Esophagus squamous epithelium (tissue), 5 donors: Measurements from ENCODE around the gene SLC12A9. TPM values are rescaled to one million over a fixed set of nuclear protein-coding genes. Genes with fewer than 3 reads are reported as not detected.
A peak's percentile ranks its signal among the peaks of the same experiment; 100 is the strongest.

Experiments
- DNase-seq: peaks from one replicate; lab custom pipeline; 2025; lab: John Stamatoyannopoulos, UW
- H3K27ac ChIP-seq, 4 donors: fragments of 200-600 bp; sonication (generic); one replicate each; pipeline ENCODE4 v1.5.1; 2016 to 2019; ENCODE audit warnings: mild to moderate bottlenecking in 1 of 4
- H3K27me3 ChIP-seq, 4 donors: fragments of 200-600 bp; sonication (generic); 1 replicate in 3 of 4; 2 replicates in 1 of 4; pipeline versions ENCODE4 v1.5.1 to v1.6.0; 2017 to 2021; ENCODE audit warnings: antibody characterized with exemption in 1 of 4
- H3K36me3 ChIP-seq, 3 donors: fragments of 200-600 bp; sonication (generic); one replicate each; pipeline ENCODE4 v1.5.1; 2016 to 2019
- H3K4me1 ChIP-seq, 3 donors: fragments of 200-600 bp; sonication (generic); one replicate each; pipeline ENCODE4 v1.5.1; 2017 to 2019
- H3K4me3 ChIP-seq, 4 donors: fragments of 200-600 bp; sonication (generic); 1 replicate in 3 of 4; 2 replicates in 1 of 4; pipeline ENCODE4 v1.5.1; 2016 to 2019; ENCODE audit warnings: mild to moderate bottlenecking in 2 of 4, moderate library complexity in 1 of 4
- H3K9me3 ChIP-seq, 3 donors: fragments of 200-600 bp; sonication (generic); one replicate each; pipeline ENCODE4 v1.5.1; 2016 to 2019
- POLR2A ChIP-seq, 4 donors: fragments of 450-650 bp; IDR thresholded peaks; one replicate each; pipeline ENCODE4 v1.6.1; 2017; ENCODE audit warnings: antibody characterized with exemption in 4 of 4, mild to moderate bottlenecking in 4 of 4, moderate library complexity in 3 of 4
- WGBS, 2 donors: methylation state at CpG; one replicate each; pipeline ENCODE4 v1.1.5; 2018; 5-methylcytosine and 5-hydroxymethylcytosine counted together
- intact Hi-C: fragments of 100-400 bp; cut with DNase I; formaldehyde crosslinking; loops from one replicate; pipeline ENCODE4 v1.15.0; 2022
- total RNA-seq, 4 donors: library from RNA; depleted of rRNA; stranded (reverse); fragments of >200 nt; gene quantifications; one replicate each; pipeline ENCODE4 v1.1.0, GENCODE V29; 2016
- TF ChIP-seq, protein P1 (sequence below), 6 experiments: fragments of 450-650 bp in 4 of 6; fragments of 200-600 bp in 2 of 6; sonication (generic) in 2 of 6; IDR thresholded peaks; one replicate each; pipeline ENCODE4 v1.5.1; 2016 to 2019; ENCODE audit warnings: antibody characterized with exemption in 6 of 6, mild to moderate bottlenecking in 4 of 6, moderate library complexity in 4 of 6
- donor health status: DM: yes; HTN: yes; CAD: no.

SLC12A9 gene
- total RNA-seq, 4 donors from 2014 or later, result 9.9 to 19.6 (median 17.3) TPM

DNA sequence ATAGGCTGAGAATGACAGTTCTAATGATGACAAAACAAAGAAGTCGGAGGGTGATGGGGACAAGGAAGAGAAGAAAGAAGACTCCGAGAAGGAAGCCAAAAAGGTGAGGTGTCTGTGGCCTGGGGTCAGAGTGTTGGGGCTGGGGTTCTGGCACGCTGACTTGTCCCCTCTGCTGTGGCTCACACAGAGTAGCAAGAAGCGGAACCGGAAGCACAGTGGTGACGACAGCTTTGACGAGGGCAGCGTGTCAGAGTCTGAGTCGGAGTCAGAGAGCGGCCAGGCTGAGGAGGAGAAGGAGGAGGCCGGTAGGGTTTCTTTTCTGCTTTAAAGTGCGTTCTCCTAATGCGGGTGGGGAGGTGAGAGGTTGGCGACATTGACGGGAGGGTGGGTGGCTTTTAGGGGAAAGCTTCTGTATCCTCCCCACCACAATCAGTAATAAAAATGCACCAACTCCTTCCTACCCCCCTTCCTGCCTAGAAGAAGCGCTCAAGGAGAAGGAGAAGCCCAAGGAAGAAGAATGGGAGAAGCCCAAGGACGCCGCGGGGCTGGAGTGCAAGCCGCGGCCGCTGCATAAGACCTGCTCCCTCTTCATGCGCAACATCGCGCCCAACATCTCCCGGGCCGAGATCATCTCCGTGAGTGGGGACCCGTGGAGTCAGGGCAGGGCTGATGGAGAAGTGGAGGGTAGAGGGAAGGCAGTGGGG is 32.4 kb downstream of the SLC12A9 start:
- 87 to 88% methylated on average over 22 to 28 of the region's 29 CpGs for WGBS, 2 donors
- Histone ChIP-seq H3K4me1 (peaks cover 21 to 42% (median 21%) of the 10 kb centered on the region in 3 donors), H3K27ac (peak overlapping the region in 2 of 4 donors; percentile 17 to 22), H3K27me3 (no peaks in the 10 kb centered on the region), H3K9me3 (no peaks in the 10 kb centered on the region), H3K4me3 (no peak overlapping the region), H3K36me3 (peaks cover 45 to 86% (median 73%) of the 10 kb centered on the region in 3 donors)
- intact Hi-C loops, result no loop called here
- TF ChIP-seq, protein P1, sequence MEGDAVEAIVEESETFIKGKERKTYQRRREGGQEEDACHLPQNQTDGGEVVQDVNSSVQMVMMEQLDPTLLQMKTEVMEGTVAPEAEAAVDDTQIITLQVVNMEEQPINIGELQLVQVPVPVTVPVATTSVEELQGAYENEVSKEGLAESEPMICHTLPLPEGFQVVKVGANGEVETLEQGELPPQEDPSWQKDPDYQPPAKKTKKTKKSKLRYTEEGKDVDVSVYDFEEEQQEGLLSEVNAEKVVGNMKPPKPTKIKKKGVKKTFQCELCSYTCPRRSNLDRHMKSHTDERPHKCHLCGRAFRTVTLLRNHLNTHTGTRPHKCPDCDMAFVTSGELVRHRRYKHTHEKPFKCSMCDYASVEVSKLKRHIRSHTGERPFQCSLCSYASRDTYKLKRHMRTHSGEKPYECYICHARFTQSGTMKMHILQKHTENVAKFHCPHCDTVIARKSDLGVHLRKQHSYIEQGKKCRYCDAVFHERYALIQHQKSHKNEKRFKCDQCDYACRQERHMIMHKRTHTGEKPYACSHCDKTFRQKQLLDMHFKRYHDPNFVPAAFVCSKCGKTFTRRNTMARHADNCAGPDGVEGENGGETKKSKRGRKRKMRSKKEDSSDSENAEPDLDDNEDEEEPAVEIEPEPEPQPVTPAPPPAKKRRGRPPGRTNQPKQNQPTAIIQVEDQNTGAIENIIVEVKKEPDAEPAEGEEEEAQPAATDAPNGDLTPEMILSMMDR (IDR thresholded peaks at IDR 0.05), result no peak
- no peak for TF ChIP-seq POLR2A (IDR thresholded peaks at IDR 0.05)
- DNase-seq, result no peak

DNA sequence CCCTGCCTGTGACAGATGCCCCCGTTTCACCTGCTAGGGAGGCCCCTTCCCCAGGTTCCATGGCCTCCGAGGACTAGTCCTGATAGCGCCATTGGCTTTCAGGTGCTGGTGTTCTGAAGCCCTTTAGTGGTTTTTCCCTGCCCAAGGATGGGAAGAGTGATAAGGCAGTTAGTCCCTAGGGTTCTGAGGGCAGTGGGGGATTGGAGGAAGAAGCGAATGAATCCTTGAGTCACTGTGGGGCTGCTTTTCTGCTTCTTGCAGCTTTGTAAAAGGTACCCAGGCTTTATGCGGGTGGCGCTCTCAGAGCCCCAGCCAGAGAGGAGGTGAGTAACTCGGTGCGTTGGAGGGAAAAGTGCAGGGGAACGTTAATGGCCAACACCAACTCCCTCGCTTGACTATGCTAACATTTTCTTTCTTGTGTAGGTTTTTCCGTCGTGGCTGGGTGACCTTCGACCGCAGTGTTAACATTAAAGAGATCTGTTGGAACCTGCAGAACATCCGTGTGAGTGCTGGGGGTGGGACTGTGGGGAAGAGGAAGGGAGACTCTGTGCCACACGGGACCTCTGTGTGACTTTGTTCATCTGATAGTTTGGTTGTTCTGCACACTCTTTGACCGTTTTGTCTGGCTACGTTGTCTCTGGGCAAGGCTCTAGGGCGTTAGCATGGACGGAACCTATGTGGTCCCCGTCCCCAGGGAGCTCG is 33.1 kb downstream of the SLC12A9 start:
- H3K9me3 ChIP-seq, result no peaks in the 10 kb centered on the region
- H3K27ac ChIP-seq, result peak overlapping the region in 1 of 4 donors; percentile 17
- peaks cover 45 to 79% (median 73%) of the 10 kb centered on the region in 3 donors for H3K36me3 ChIP-seq
- 64 to 82% methylated on average over 9 to 14 of the region's 22 CpGs for WGBS, 2 donors
- no peak for DNase-seq
- H3K4me3 ChIP-seq, result no peak overlapping the region
- no peaks in the 10 kb centered on the region for H3K27me3 ChIP-seq
- intact Hi-C loops, result no loop called here
- peaks cover 22 to 43% (median 23%) of the 10 kb centered on the region in 3 donors for H3K4me1 ChIP-seq
- TF ChIP-seq, protein P1 (IDR thresholded peaks at IDR 0.05), result no peak
- TF ChIP-seq POLR2A (IDR thresholded peaks at IDR 0.05), result no peak

DNA sequence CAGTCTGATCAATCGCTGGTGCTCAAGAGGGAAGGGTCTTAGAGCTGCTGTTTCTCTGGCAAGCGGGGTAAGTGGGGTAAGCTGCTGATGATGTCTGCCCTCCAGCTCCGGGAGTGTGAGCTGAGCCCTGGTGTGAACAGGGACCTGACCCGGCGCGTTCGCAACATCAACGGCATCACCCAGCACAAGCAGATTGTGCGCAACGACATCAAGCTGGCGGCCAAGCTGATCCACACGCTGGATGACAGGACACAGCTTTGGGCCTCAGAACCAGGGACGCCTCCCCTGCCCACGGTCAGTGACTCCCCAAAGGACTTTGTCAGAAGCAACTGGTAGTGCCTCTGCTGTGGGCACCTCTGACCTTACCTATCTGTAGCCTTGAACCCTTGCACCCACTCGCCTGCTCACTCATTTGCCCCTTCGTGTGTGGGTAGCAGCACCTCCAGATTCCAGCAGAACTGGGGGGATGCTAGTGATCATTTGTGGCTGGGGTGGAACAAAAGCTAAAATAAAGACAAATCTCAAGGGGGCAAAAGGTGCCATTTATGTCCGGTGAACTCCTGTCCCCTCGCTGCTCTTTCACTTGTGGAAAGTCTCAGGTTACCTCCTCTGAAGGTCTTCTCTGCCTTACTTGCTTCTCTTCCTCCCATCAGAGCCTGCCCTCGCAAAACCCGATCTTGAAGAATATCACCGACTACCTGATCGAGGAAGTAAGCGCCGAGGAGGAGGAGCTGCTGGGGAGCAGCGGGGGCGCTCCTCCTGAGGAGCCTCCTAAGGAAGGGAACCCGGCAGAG is 33.8 kb downstream of the SLC12A9 start:
- Histone ChIP-seq H3K36me3 (peaks cover 44 to 72% (median 70%) of the 10 kb centered on the region in 3 donors), H3K27ac (peak overlapping the region in 3 of 4 donors; percentile 9 to 99 (median 50)), H3K4me1 (peaks cover 30 to 46% (median 30%) of the 10 kb centered on the region in 3 donors), H3K4me3 (no peak overlapping the region), H3K9me3 (no peaks in the 10 kb centered on the region), H3K27me3 (no peaks in the 10 kb centered on the region)
- 85 to 95% methylated on average over 5 to 12 of the region's 27 CpGs for WGBS, 2 donors
- no peak for DNase-seq
- TF ChIP-seq, protein P1 (IDR thresholded peaks at IDR 0.05), result no peak
- TF ChIP-seq POLR2A (IDR thresholded peaks at IDR 0.05), result no peak
- intact Hi-C loops, result no loop called here

DNA sequence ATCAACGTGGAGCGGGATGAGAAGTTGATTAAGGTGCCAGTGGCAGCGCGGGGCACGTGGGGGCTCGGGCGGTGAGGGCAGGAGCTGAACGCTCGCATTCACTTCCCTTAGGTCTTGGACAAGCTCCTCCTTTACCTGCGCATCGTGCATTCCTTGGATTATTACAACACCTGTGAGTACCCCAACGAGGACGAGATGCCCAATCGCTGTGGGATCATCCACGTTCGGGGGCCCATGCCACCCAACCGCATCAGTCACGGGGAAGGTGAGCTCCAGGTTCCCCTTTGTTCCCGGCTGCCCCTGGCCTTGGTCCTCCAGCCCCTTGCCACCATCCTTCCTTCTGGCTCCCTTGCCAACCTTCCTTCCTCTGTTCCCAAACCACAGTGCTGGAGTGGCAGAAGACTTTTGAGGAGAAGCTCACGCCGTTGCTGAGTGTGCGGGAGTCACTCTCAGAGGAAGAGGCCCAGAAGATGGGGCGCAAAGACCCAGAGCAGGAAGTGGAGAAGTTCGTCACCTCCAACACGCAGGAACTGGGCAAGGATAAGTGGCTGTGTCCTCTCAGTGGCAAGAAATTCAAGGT is 34.5 kb downstream of the SLC12A9 start:
- H3K36me3 ChIP-seq, result peaks cover 37 to 65% (median 63%) of the 10 kb centered on the region in 3 donors
- intact Hi-C loops, result no loop called here

More for the DNA sequence above, 34.5 kb downstream of the SLC12A9 start:
- H3K4me3 ChIP-seq, result no peak overlapping the region
- H3K27me3 ChIP-seq, result peaks cover 0 to under 1% (median 0%) of the 10 kb centered on the region in 4 donors
- H3K27ac ChIP-seq, result peak overlapping the region; percentile 42 to 99 (median 63)
- 75 to 79% methylated on average over 18 to 24 of the region's 25 CpGs for WGBS, 2 donors
- no peaks in the 10 kb centered on the region for H3K9me3 ChIP-seq
- peaks cover 31 to 53% (median 33%) of the 10 kb centered on the region in 3 donors for H3K4me1 ChIP-seq
- no peak for DNase-seq
- TF ChIP-seq POLR2A (IDR thresholded peaks at IDR 0.05), result no peak
- TF ChIP-seq, protein P1 (IDR thresholded peaks at IDR 0.05), result no peak
